Spleen (tissue), 11 donors: ENCODE data around the gene PER1. TPM values are rescaled to one million over a fixed set of nuclear protein-coding genes. Genes with fewer than 3 reads are reported as not detected.

ENCODE experiments used
- DNase-seq: peaks from one replicate; pipeline ENCODE4 v3.0.0-alpha.2; 2020
- H3K27ac ChIP-seq, 8 donors: fragments of 200-600 bp; sonication (generic) in 7 of 8; 1 replicate in 4 of 8; 2 replicates in 4 of 8; pipeline versions ENCODE4 v1.5.0 to v1.8.0; 2016 to 2021; ENCODE audit warnings: inconsistent platforms in 4 of 8, mild to moderate bottlenecking in 4 of 8, moderate library complexity in 1 of 8
- H3K27me3 ChIP-seq, 7 donors: fragments of 200-600 bp; sonication (generic) in 6 of 7; replicated peaks in 1 of 7; 1 replicate in 4 of 7; 2 replicates in 3 of 7; pipeline versions ENCODE4 v1.5.0 to v1.8.0; 2016 to 2021; ENCODE audit warnings: inconsistent platforms in 3 of 7, mild to moderate bottlenecking in 1 of 7
- H3K36me3 ChIP-seq, 6 donors: fragments of 200-600 bp; sonication (generic) in 5 of 6; 1 replicate in 4 of 6; 2 replicates in 2 of 6; pipeline versions ENCODE4 v1.5.0 to v1.8.0; 2016 to 2021; ENCODE audit warnings: inconsistent platforms in 2 of 6
- H3K4me1 ChIP-seq, 6 donors: fragments of 200-600 bp; sonication (generic) in 5 of 6; 1 replicate in 3 of 6; 2 replicates in 3 of 6; pipeline versions ENCODE4 v1.5.0 to v1.8.0; 2016 to 2021; ENCODE audit warnings: inconsistent platforms in 3 of 6
- H3K4me3 ChIP-seq, 8 donors: fragments of 200-600 bp; sonication (generic) in 7 of 8; 1 replicate in 4 of 8; 2 replicates in 4 of 8; pipeline versions ENCODE4 v1.5.0 to v1.8.0; 2016 to 2021; ENCODE audit warnings: inconsistent platforms in 4 of 8, mild to moderate bottlenecking in 4 of 8, moderate library complexity in 2 of 8
- H3K9me3 ChIP-seq, 8 donors: fragments of 200-600 bp; sonication (generic) in 7 of 8; 1 replicate in 4 of 8; 2 replicates in 4 of 8; pipeline versions ENCODE4 v1.5.0 to v1.8.0; 2016 to 2021; ENCODE audit warnings: inconsistent platforms in 4 of 8
- CTCF ChIP-seq, 11 experiments: fragments of 200-600 bp in 7 of 11; fragments of 450-650 bp in 4 of 11; sonication (generic) in 4 of 11; IDR thresholded peaks in 8 of 11; conservative IDR thresholded peaks in 3 of 11; 1 replicate in 7 of 11; 2 replicates in 4 of 11; pipeline versions ENCODE4 v1.4.0 to v1.8.0; 2016 to 2021; ENCODE audit warnings: antibody characterized with exemption in 11 of 11, inconsistent platforms in 4 of 11, mild to moderate bottlenecking in 1 of 11
- POLR2A ChIP-seq, 3 donors: fragments of 450-650 bp; IDR thresholded peaks; one replicate each; pipeline ENCODE4 v1.5.1; 2017; ENCODE audit warnings: antibody characterized with exemption in 3 of 3, mild to moderate bottlenecking in 1 of 3
- POLR2AphosphoS5 ChIP-seq, 3 donors: sonication (generic); formaldehyde crosslinking; IDR thresholded peaks; one replicate each; pipeline ENCODE4 v1.5.1; 2017; ENCODE audit warnings: antibody characterized with exemption in 3 of 3
- WGBS, 5 donors: extraction: QIAGEN DNeasy Blood & Tissue Kit in 3 of 5; methylation state at CpG; one replicate each; pipeline versions ENCODE4 v1.1.5 to v1.1.7; 2013 to 2018; 5-methylcytosine and 5-hydroxymethylcytosine counted together
- intact Hi-C: fragments of 100-400 bp; cut with DNase I; formaldehyde crosslinking; loops from one replicate; pipeline ENCODE4 v1.15.0; 2023; ENCODE audit warnings: low total_unique reads
- polyA plus RNA-seq, 3 donors: library from polyadenylated mRNA; stranded (reverse); fragments of 200-250 nt; gene quantifications; one replicate each; pipeline ENCODE4 v1.2.1, GENCODE V29; 2013
- total RNA-seq, 7 donors: library from RNA; depleted of rRNA in 3 of 7; stranded (reverse); fragments of >200 nt in 3 of 7; fragmentation: NEBNext Ultra II Directional in 4 of 7; extraction: Animal tissue kit (Norgen Biotek cat#: 25700) in 4 of 7; gene quantifications; one replicate each; pipeline versions ENCODE4 v1.1.0 to v1.2.1, GENCODE V29; 2016 to 2021
- donor health status: healthy with polysubstance abuse.
- donor health status: DM: no; HTN: no; CAD: no; lungs with moderate emphysema.
- donor health status: DM: no; HTN: no; CAD: no.
- donor health status: Bipolar disorder and iron deficiency.
- donor health status: healthy.
- donor health status: DM: no; HTN: no; CAD: no.
- donor health status: DM: yes; HTN: yes; CAD: no.

PER1 gene
- total and polyA plus RNA-seq, 10 donors: 12.6 to 213 (median 73.5) TPM

DNA sequence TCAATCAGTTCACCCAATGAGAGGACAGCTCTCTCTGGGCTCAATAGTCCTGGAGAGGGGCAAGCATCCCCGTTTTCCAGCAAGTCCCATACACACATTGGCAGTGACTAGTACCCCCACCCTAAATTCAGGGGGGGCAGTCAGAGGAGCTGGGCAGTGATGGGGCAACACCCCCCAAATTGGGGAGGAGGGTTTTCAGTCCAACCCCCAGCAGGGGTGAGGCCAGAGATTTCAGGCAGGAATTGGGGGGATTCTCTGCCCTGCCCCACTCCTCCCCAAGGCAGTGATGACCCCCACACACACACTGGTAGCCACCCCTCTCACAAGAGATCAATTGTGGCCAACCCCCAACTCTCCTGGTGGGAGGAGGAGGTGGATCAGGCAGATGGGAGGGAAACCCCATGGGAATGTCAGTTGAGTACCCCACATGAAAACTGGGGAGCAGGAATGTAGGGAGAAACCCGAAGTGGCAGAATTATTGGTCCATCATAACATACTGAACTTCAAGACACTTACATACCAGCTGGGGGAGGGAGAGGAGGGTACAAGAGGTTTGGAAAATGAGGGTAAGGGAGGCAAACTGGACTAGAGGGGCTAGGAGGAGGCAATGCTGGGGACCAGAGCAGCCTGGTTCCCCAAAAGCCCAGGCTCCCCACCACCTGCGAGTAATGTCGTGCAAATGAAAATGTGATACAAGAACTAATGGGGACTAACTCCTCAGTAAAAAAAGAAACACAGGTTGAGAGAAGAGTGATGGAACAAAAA lies 7.4 kb upstream of the PER1 start:
- Histone ChIP-seq H3K27me3 (no peaks in the 10 kb centered on the region), H3K9me3 (no peaks in the 10 kb centered on the region), H3K4me3 (no peak overlapping the region), H3K27ac (peak overlapping the region in 7 of 8 donors; percentile 38 to 100 (median 98)), H3K4me1 (peaks cover 48 to 87% (median 80%) of the 10 kb centered on the region in 6 donors), H3K36me3 (peaks cover 0 to 38% (median 23%) of the 10 kb centered on the region in 6 donors)
- WGBS, 5 donors: 74 to 90% (median 79%) methylated on average over 4 of the region's 4 CpGs
- no peak for TF ChIP-seq POLR2AphosphoS5 (IDR thresholded peaks at IDR 0.05)
- TF ChIP-seq POLR2A (IDR thresholded peaks at IDR 0.05): no peak
- TF ChIP-seq CTCF (IDR thresholded peaks at IDR 0.05 in 8 of 11, conservative IDR thresholded peaks at IDR 0.05 in 3 of 11): no peak
- intact Hi-C loops: no loop called here
- DNase-seq: peak; percentile 55

- no peak for TF ChIP-seq POLR2AphosphoS5 (IDR thresholded peaks at IDR 0.05)
- TF ChIP-seq CTCF (IDR thresholded peaks at IDR 0.05 in 8 of 11, conservative IDR thresholded peaks at IDR 0.05 in 3 of 11): peak in 4 of 11 experiments; percentile 14 to 54 (median 24)
- no peak for TF ChIP-seq POLR2A (IDR thresholded peaks at IDR 0.05)
- Histone ChIP-seq H3K9me3 (no peaks in the 10 kb centered on the region), H3K4me1 (peaks cover 46 to 87% (median 80%) of the 10 kb centered on the region in 6 donors), H3K27me3 (no peaks in the 10 kb centered on the region), H3K27ac (peak overlapping the region in 7 of 8 donors; percentile 79 to 100 (median 98)), H3K4me3 (no peak overlapping the region), H3K36me3 (peaks cover 0 to 38% (median 23%) of the 10 kb centered on the region in 6 donors)
- no peak for DNase-seq
- intact Hi-C loops: no loop called here
- WGBS, 5 donors: 51 to 67% (median 60%) methylated on average over 3 of the region's 3 CpGs
These were observed 6.8 kb upstream of the PER1 start for GRCh38 chr17:8159032-8159400.

GRCh38 chr17:8158267-8159031 lies 6.2 kb upstream of the PER1 start:
- peaks cover 46 to 87% (median 80%) of the 10 kb centered on the region in 6 donors for H3K4me1 ChIP-seq
- peak; percentile 95 for DNase-seq
- peaks cover 0 to 39% (median 23%) of the 10 kb centered on the region in 6 donors for H3K36me3 ChIP-seq
- peak; percentile 89 to 98 (median 96) for TF ChIP-seq CTCF (IDR thresholded peaks at IDR 0.05 in 8 of 11, conservative IDR thresholded peaks at IDR 0.05 in 3 of 11)
- TF ChIP-seq POLR2A (IDR thresholded peaks at IDR 0.05): no peak
- peak; percentile 35 to 81 (median 70) for TF ChIP-seq POLR2AphosphoS5 (IDR thresholded peaks at IDR 0.05)
- H3K27ac ChIP-seq: peak overlapping the region; percentile 69 to 100 (median 98)
- H3K9me3 ChIP-seq: no peaks in the 10 kb centered on the region
- intact Hi-C loops: no loop called here
- WGBS, 5 donors: 31 to 50% (median 44%) methylated on average over 19 to 20 of the region's 20 CpGs
- H3K4me3 ChIP-seq: peak overlapping the region in 2 of 8 donors; percentile 7 to 48
- H3K27me3 ChIP-seq: no peaks in the 10 kb centered on the region
